GM12878 (cell line): ENCODE measurements around the gene DPM3. TPM values are rescaled to one million over a fixed set of nuclear protein-coding genes. Genes with fewer than 3 reads are reported as not detected.

Source experiments
- ATAC-seq: fragments of 200-7000 bp; cut with Tn5 transposase; 3 replicates; pipeline ENCODE4 v1.9.1; 2020; ENCODE audit warnings: mild to moderate bottlenecking, moderate library complexity
- BruUV-seq: library from RNA; stranded (reverse); fragments of 400-500 nt; replicated peaks from 2 replicates; lab custom pipeline; 2021; lab: Mats Ljungman, UMichigan
- CTCF ChIA-PET: fragments of 300-600 bp; sonication (Branson Sonifier 250); formaldehyde crosslinking; extraction: SDS; loops from one replicate; lab custom pipeline; 2021; ENCODE audit warnings: inconsistent platforms; lab: Yijun Ruan, JAX
- POLR2A ChIA-PET: fragments of 350-600 bp; formaldehyde crosslinking; extraction: SDS; loops from one replicate; lab custom pipeline; 2021; ENCODE audit warnings: inconsistent platforms; lab: Charles Lee
- RAD21 ChIA-PET: fragments of 300-600 bp; sonication (Branson Sonifier 250); formaldehyde crosslinking; loops from one replicate; lab custom pipeline; 2023; ENCODE audit warnings: antibody characterized with exemption; ENCODE audit not compliant: unreplicated experiment; lab: Charles Lee
- SMC1A ChIA-PET: fragments of 300-600 bp; sonication (Branson Sonifier 250); formaldehyde crosslinking; loops from one replicate; lab custom pipeline; 2023; ENCODE audit not compliant: unreplicated experiment, uncharacterized antibody; lab: Charles Lee
- DNase-seq: peaks from one replicate; pipeline ENCODE4 v3.0.0-alpha.2; 2011; ENCODE audit warnings: low read depth, low spot score
- FAIRE-seq: peaks from 3 replicates; lab custom pipeline; 2011; peaks lifted over from hg19 to GRCh38; lab: Jason Lieb, UNC
- H2AFZ ChIP-seq: 2 replicates; pipeline ENCODE4 v1.6.0; 2011; ENCODE audit warnings: low read depth, low read length, control low read depth; ENCODE audit not compliant: control insufficient read depth
- H3K27ac ChIP-seq: 2 replicates; pipeline ENCODE4 v1.5.1; 2011; ENCODE audit warnings: control low read depth; ENCODE audit not compliant: control insufficient read depth, insufficient read depth
- H3K27me3 ChIP-seq, 2 experiments: replicated peaks in 1 of 2; 2 replicates each; pipeline versions ENCODE4 v1.6.0 to v1.6.1; 2011; ENCODE audit warnings: low read length in 1 of 2; ENCODE audit not compliant: control insufficient read depth in 2 of 2, insufficient read depth in 2 of 2
- H3K36me3 ChIP-seq, 2 experiments: 2 replicates each; pipeline ENCODE4 v1.5.1; 2011; ENCODE audit warnings: low read length in 1 of 2; ENCODE audit not compliant: control insufficient read depth in 2 of 2, insufficient read depth in 2 of 2
- H3K4me1 ChIP-seq: 2 replicates; pipeline ENCODE4 v1.6.1; 2011; ENCODE audit warnings: mild to moderate bottlenecking, low read length, moderate library complexity, mixed read lengths; ENCODE audit not compliant: control insufficient read depth, insufficient read depth
- H3K4me2 ChIP-seq: 2 replicates; pipeline ENCODE4 v1.6.0; 2011; ENCODE audit warnings: control low read depth; ENCODE audit not compliant: control insufficient read depth, insufficient read depth
- H3K4me3 ChIP-seq: fragments of 200-600 bp; sonication (generic); 2 replicates; pipeline ENCODE4 v1.5.1; 2016
- H3K79me2 ChIP-seq: 2 replicates; pipeline ENCODE4 v1.6.0; 2011; ENCODE audit warnings: low read length; ENCODE audit not compliant: control insufficient read depth, insufficient read depth
- H3K9ac ChIP-seq: 2 replicates; pipeline ENCODE4 v1.8.0; 2011; ENCODE audit warnings: low read length, control low read depth, mixed read lengths; ENCODE audit not compliant: control insufficient read depth, insufficient read depth
- H3K9me3 ChIP-seq: replicated peaks from 3 replicates; pipeline ENCODE4 v1.5.1; 2011; ENCODE audit warnings: mild to moderate bottlenecking, low read length; ENCODE audit not compliant: control insufficient read depth, insufficient read depth
- H4K20me1 ChIP-seq: 2 replicates; pipeline ENCODE4 v1.6.0; 2011; ENCODE audit not compliant: control insufficient read depth, insufficient read depth
- GATAD2B ChIP-seq: fragments of 450-650 bp; conservative IDR thresholded peaks from 2 replicates; pipeline ENCODE4 v1.6.1; 2017; ENCODE audit warnings: low read depth, mild to moderate bottlenecking, moderate library complexity
- IKZF1 ChIP-seq: fragments of 450-650 bp; conservative IDR thresholded peaks from 2 replicates; pipeline ENCODE4 v1.6.1; 2017; ENCODE audit warnings: antibody characterized with exemption, mild to moderate bottlenecking
- MYC ChIP-seq: IDR thresholded peaks from 2 replicates; pipeline ENCODE4 v1.6.1; 2011; ENCODE audit warnings: mild to moderate bottlenecking, low read length, moderate library complexity, inconsistent platforms; ENCODE audit not compliant: insufficient read depth, insufficient replicate concordance, insufficient read length, severe bottlenecking
- NFYA ChIP-seq: IDR thresholded peaks from 2 replicates; pipeline ENCODE4 v1.6.1; 2011; ENCODE audit warnings: low read depth, mild to moderate bottlenecking, low read length, improper control_type of control experiment, borderline replicate concordance
- NRF1 ChIP-seq: conservative IDR thresholded peaks from 2 replicates; pipeline ENCODE4 v1.6.1; 2011; ENCODE audit warnings: mild to moderate bottlenecking, low read depth, low read length, improper control_type of control experiment
- POLR2AphosphoS2 ChIP-seq: IDR thresholded peaks from 2 replicates; pipeline ENCODE4 v1.6.1; 2011; ENCODE audit warnings: low read depth, mild to moderate bottlenecking, low read length, improper control_type of control experiment, moderate library complexity
- SIX5 ChIP-seq: IDR thresholded peaks from 2 replicates; pipeline ENCODE4 v1.6.1; 2011; ENCODE audit warnings: mild to moderate bottlenecking, low read depth, low read length, moderate library complexity; ENCODE audit not compliant: severe bottlenecking
- SKIL ChIP-seq: fragments of 450-650 bp; IDR thresholded peaks from 2 replicates; pipeline ENCODE4 v1.6.1; 2017; ENCODE audit warnings: mild to moderate bottlenecking, low read depth, inconsistent platforms; ENCODE audit not compliant: poor library complexity, severe bottlenecking
- SMARCA5 ChIP-seq: fragments of 450-650 bp; IDR thresholded peaks from 2 replicates; pipeline ENCODE4 v1.6.1; 2017; ENCODE audit warnings: mild to moderate bottlenecking
- SPI1 ChIP-seq: IDR thresholded peaks from 2 replicates; pipeline ENCODE4 v1.6.1; 2011; ENCODE audit warnings: low read depth, mild to moderate bottlenecking, low read length, moderate library complexity, borderline replicate concordance; ENCODE audit not compliant: insufficient read depth
- SREBF1 ChIP-seq: IDR thresholded peaks from 2 replicates; pipeline ENCODE4 v1.6.1; 2012; ENCODE audit warnings: mild to moderate bottlenecking, low read length
- SRF ChIP-seq, 2 experiments: IDR thresholded peaks; 2 replicates each; pipeline ENCODE4 v1.6.1; 2011; ENCODE audit warnings: low read depth in 2 of 2, low read length in 2 of 2, mild to moderate bottlenecking in 1 of 2, moderate library complexity in 1 of 2
- ZBTB4 ChIP-seq: fragments of 450-650 bp; formaldehyde crosslinking; IDR thresholded peaks from 2 replicates; pipeline ENCODE4 v1.4.0; 2022; ENCODE audit warnings: mild to moderate bottlenecking, moderate library complexity
- WGBS: methylation state at CpG from one replicate; pipeline ENCODE4 v1.1.6; 2016; ENCODE audit warnings: low lambda C conversion rate; ENCODE audit not compliant: insufficient replicate concordance, insufficient coverage; ENCODE audit errors: missing lambda C conversion rate; 5-methylcytosine and 5-hydroxymethylcytosine counted together
- in situ Hi-C: fragments of 300-500 bp; cut with MboI; formaldehyde crosslinking; loops from 9 replicates; pipeline ENCODE4 v1.14.3; 2018; ENCODE audit warnings: mixed read lengths
- intact Hi-C: fragments of 100-400 bp; cut with micrococcal nuclease; formaldehyde crosslinking; loops from one replicate; pipeline ENCODE4 v1.14.2; 2022; ENCODE audit not compliant: unreplicated experiment
- polyA plus RNA-seq, 11 experiments: library from polyadenylated mRNA; depleted of rRNA in 4 of 11; unstranded in 6 of 11; stranded (reverse) in 5 of 11; fragments of >200 nt; fragmentation: Nextera tagmentation in 4 of 11; fragmentation: Illumina TruSeq in 1 of 11; extraction: Ambion mirVana in 4 of 11; extraction: Trizol in 1 of 11; gene quantifications; 1 replicate in 1 of 11; 2 replicates in 10 of 11; pipeline versions ENCODE4 v1.2.1 to v1.2.3, GENCODE V29; 2011 to 2016; ENCODE audit warnings: inconsistent platforms in 2 of 11, missing spikeins in 2 of 11, low read depth in 1 of 11
- total RNA-seq, 4 experiments: library from RNA; depleted of rRNA in 3 of 4; stranded (reverse); fragments of >200 nt in 3 of 4; fragmentation: Illumina TruSeq in 1 of 4; extraction: Trizol in 1 of 4; gene quantifications; 2 replicates each; pipeline versions ENCODE4 v1.2.1 to v1.2.3, GENCODE V29; 2013 to 2021
- TF ChIP-seq, protein P1 (sequence below): fragments of 450-650 bp; IDR thresholded peaks from 2 replicates; pipeline ENCODE4 v1.6.1; 2017; ENCODE audit warnings: mild to moderate bottlenecking, moderate library complexity

DPM3 gene
- total and polyA plus RNA-seq, 10 of the 15 experiments (the other 5 are each of a cell fraction or from before 2014, with no cell fraction given), result 5.9 to 78.7 (median 25.7) TPM

GRCh38 chr1:155177918-155178281 lies 37.6 kb upstream of the DPM3 start:
- WGBS, result 82% methylated on average over 9 of the region's 9 CpGs
- FAIRE-seq (no peak), DNase-seq (no peak), ATAC-seq (no peak)
- Histone ChIP-seq H3K4me3 (no peak overlapping the region), H3K79me2 (peaks cover 2% of the 10 kb centered on the region), H3K4me1 (peaks cover 20% of the 10 kb centered on the region), H3K27me3 (no peaks in the 10 kb centered on the region), H4K20me1 (no peaks in the 10 kb centered on the region), H3K9ac (no peak overlapping the region), H3K27ac (no peak overlapping the region), H3K9me3 (no peaks in the 10 kb centered on the region), H2AFZ (no peak overlapping the region), H3K36me3 (no peaks in the 10 kb centered on the region), H3K4me2 (no peak overlapping the region)
- no TSS peak for BruUV-seq
- ChIA-PET RAD21 (interaction anchor here (1.0 to 4.8 kb wide), 6 partner anchors 16 to 161 kb away, joined by 3 to 77 read pairs (median 8); no protein-coding TSS in a partner anchor), SMC1A (interaction anchor here (0.7 to 2.0 kb wide), 8 partner anchors 8 to 87 kb away, joined by 3 to 29 read pairs (median 6); partner anchors contain the start of genes MTX1 and THBS3), CTCF (interaction anchor here (0.8 to 9.7 kb wide), 13 partner anchors 8 to 556 kb away, joined by 3 to 244 read pairs (median 4); partner anchors contain the start of genes SLC50A1 and THBS3), POLR2A (interaction anchor here (0.5 to 7.4 kb wide), 5 partner anchors 8 to 1294 kb away, joined by 3 to 77 read pairs (median 6); no protein-coding TSS in a partner anchor)
- intact Hi-C loops (no loop called here), in situ Hi-C loops (no loop called here)
- TF ChIP-seq NRF1 (no peak), SRF (IDR thresholded peaks at IDR 0.05; ENCODE audit: low read depth in 2 of 2, low read length in 2 of 2) (no peak), SIX5 (no peak), MYC (no peak), SPI1 (no peak), GATAD2B (no peak), SMARCA5 (no peak), NFYA (no peak), SKIL (no peak), POLR2AphosphoS2 (no peak), ZBTB4 (CRISPR knock-in tag) (no peak), SREBF1 (no peak), IKZF1 (no peak)
- TF ChIP-seq, protein P1, sequence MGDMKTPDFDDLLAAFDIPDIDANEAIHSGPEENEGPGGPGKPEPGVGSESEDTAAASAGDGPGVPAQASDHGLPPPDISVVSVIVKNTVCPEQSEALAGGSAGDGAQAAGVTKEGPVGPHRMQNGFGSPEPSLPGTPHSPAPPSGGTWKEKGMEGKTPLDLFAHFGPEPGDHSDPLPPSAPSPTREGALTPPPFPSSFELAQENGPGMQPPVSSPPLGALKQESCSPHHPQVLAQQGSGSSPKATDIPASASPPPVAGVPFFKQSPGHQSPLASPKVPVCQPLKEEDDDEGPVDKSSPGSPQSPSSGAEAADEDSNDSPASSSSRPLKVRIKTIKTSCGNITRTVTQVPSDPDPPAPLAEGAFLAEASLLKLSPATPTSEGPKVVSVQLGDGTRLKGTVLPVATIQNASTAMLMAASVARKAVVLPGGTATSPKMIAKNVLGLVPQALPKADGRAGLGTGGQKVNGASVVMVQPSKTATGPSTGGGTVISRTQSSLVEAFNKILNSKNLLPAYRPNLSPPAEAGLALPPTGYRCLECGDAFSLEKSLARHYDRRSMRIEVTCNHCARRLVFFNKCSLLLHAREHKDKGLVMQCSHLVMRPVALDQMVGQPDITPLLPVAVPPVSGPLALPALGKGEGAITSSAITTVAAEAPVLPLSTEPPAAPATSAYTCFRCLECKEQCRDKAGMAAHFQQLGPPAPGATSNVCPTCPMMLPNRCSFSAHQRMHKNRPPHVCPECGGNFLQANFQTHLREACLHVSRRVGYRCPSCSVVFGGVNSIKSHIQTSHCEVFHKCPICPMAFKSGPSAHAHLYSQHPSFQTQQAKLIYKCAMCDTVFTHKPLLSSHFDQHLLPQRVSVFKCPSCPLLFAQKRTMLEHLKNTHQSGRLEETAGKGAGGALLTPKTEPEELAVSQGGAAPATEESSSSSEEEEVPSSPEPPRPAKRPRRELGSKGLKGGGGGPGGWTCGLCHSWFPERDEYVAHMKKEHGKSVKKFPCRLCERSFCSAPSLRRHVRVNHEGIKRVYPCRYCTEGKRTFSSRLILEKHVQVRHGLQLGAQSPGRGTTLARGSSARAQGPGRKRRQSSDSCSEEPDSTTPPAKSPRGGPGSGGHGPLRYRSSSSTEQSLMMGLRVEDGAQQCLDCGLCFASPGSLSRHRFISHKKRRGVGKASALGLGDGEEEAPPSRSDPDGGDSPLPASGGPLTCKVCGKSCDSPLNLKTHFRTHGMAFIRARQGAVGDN, result no peak
